GM18508 (cell line): ENCODE data around the gene TUBA3C.
"Not testable (repeated sequence)": the region's sequence is repeated elsewhere in the genome, so short reads cannot be mapped to it uniquely, and the experiment has no call there.

Experiments used
- ATAC-seq: cut with Tn5 transposase; IDR thresholded peaks from one replicate; pipeline ENCODE4 v1.9.1; 2021; ENCODE audit warnings: moderate number of reproducible peaks; ENCODE audit not compliant: insufficient read depth, unreplicated experiment

TUBA3C gene

DNA sequence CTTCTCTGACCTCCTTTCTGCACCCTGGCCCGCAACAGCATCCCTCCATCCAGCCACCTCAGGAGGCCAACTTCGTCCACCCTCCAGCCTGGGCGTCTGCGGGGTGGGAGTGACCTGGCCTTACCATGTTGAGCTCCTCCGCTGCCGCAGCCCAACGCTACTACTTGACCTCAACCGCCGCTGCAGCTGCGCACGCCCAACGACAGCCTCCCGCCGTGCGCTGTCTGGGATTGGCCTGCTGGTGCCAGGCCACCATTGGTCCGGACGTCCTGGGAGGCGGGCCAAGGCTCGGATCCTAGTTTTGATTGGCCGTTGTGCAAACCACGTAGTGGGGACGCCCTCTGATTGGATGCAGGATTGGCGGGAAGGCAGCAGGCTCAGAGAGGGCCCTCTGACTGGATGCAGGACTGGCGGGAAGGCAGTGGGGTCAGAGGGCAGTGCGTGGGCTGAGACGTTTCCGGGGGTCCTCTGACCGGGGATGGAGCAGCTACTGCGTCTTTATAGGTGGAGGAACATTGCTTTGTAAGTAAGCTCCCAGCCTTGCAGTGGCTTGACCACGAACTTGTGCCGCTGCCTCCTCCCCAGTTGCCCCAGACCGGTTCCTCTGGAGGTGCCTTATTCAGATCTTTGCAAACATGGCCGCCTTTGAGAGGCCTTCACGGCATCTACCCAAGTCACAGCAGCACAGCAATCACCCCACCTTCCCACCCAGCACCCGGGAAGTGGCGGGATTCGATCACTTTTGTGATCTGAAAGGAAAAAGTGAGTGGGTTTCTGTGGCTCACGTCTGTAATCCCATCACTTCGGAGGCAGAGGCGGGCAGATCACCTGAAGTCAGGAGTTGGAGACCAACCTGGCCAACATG is at the start of gene TUBA3C:
Gene TUBA3C, minus strand, starts transcription at position 204 of the 865 bp plus-strand sequence. Its CDS starts 77 bp downstream, at position 127.
- ATAC-seq = no peak

DNA sequence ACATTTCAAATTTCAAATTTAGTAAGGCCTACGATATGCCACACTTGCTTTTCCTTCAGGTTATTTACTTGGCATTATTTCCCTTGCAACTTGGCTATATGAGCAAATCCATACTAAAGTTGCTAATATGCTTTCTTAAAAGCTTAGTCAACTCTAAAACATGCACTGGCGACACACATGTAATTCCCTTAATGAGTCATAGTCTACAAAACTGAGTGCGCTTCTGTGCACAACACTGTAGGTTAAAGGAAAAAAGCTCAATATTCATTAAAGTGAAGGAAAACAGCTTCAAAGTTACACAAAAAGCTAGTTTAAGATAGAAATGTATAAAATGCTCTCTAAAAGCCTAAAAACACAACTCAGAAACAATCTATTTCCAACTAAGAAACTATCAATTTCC is 25.8 kb upstream of the TUBA3C start:
- ATAC-seq = not testable (repeated sequence)

DNA sequence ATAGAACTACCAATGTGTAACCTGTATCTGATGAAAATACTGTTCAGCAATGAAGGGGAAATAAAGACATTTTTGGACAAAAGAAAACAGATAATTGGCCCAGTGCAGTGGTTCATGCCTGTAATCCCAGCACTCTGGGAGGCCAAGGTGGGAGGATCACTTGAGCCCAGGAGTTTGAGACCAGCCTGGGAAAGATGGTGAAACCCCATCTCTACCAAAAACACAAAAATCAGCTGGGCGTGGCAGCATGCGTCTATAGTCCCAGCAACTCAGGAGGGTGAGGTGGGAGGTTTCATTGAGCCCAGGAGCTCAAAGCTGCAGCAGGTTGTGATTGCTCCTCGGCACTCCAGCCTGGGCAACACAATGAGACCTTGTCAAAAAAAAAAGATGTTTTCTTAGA is 11.0 kb upstream of the TUBA3C start:
- ATAC-seq = not testable (repeated sequence)

DNA sequence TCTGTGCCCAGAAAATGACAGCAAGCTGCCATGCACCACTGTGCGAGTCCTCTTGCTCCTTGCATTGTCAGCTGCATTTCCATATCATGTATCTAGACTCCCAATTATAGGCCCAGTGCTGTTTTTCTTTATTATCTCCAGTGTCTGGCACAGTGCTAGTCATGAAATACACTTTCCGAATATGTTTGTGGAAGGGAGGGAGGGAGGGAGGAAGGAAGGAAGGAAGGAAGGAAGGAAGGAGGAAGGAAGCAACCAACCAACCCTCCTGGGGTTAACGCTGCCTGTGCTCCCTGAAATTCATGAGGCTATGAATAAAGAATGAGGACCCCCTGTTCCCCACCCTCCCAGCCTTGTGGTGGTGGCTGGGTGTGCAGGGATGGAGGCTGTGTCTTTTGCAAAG is 8.3 kb upstream of the TUBA3C start:
- not testable (repeated sequence) for ATAC-seq

DNA sequence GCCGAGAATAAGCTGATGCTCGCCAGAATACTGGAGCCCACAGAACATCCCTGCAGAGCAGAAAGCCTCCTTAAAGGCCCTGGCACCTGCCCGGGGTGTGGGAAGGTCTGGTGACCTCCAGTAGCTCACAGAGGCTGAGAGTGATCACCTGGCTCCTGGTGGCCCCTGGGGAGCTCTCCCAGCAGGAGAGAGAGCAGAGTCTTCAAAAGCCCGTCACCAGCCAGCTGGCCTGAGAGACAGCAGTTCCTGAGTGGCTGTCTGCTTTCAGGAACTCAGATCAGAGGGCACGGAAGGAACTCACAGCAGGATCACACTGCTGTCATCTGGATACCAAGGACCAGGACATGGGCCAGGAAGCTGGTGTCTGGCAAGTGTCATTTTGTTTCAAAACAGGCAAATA is 7.7 kb upstream of the TUBA3C start:
- ATAC-seq = not testable (repeated sequence)

DNA sequence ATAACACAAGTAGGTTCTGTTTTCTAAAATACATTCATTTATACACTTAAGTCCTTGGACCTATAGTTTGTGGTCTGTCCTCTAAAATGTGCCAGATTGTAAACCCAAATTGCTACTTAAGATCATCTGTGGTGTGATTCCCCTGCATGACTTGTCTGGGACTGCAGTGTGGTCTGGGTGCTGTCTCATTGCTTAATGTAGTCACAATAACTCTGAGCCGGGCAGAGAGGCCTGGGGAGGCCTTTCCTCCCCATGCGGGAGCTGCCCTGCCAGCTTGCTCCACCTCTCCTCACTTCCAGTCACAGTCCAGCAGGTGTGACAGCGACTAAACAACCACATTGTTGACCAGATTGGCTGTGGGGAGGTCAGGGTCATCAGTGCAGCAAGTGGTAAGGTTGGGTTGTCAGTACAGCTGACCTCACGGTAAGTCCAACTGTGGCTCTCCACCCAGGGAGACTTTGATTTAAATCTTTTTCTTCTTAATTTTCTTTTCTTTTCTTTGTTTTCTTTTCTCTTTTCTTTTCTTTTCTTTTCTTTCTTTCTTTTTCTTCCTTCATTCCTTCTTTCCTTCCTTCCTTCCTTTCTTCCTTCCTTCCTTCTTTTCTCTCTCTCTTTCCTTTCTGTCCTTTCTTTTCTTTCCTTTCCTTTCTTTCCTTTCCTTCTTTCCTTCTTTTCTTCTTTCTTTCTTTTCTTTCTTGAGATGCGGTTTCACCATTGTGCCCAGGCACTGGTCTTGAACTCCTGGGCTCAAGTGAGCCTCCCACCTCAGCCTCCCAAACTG is 4.4 kb upstream of the TUBA3C start:
- ATAC-seq = no peak

DNA sequence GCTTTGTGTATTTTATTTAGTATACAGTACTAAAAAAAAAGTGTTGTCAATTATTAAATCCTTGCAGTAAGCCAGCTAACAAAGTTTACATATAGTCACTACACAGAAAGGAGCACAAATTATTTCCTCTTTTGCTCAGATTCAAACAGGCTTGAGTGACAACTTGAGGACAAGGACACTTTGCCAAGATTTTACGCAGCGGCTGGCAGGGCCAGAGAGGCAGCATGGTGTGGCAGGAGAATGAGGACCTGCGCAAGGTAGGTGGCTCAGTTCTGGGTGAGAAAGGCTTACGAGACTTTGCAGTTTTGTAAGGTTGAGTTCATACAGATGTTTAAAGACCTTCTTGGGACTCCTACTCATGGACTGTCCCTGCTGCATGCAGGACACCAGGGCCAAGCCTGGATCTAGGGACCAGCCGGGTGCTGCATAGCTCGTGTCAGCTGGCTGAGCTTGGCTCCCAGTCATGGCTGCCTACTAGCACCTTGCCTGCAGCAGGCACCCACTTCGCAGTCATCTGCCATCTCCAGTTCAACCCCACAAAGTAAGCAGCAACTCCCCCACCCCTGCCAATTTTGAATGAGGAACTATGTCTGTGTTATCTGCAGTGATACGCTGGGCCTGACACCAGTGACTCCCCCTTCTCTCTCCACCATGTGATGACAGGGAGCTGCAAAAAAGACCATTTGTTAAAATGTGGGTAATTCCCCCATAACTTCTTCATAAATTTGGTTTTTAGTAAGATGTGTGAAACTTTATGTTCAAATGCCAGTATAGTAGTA is 3.7 kb upstream of the TUBA3C start:
- ATAC-seq = no peak

DNA sequence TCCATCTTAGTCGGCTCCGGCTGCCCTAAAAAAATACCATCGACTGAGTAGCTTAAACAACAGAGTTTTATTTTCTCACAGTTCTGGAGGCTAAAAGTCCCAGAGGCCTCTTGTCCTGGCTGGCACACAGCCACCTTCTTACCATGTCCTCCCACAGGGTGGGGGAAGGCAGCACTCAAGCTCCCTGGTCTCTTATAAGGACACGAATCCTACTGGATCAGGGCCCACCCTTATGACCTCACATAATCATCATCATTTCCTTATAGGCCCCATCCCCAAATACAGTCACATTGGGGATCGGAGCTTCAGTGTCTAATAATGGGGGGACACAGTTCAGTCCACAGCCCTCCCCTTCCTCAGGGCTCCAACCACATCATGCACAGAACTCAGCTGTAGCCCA is 2.6 kb upstream of the TUBA3C start:
- ATAC-seq = no peak

DNA sequence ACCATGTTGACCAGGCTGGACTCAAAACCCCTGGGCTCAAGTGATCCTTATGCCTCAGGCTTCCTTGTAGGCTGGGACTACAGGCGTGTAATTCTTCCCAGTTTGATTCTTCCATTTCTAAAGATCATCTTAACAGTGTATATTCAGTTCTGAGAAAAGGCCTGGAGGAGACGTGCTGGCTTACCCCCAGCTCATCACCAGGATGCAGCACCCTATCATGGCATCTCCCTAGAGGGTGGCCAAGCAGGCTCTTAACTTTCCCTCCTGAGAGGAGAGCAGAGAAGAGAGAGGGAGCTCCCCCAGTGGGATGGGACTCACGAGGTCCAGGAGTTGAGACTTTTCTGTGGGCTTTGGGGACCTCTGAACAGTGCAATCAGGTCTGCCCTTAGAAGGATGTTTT is 2.1 kb upstream of the TUBA3C start:
- ATAC-seq = no peak

DNA sequence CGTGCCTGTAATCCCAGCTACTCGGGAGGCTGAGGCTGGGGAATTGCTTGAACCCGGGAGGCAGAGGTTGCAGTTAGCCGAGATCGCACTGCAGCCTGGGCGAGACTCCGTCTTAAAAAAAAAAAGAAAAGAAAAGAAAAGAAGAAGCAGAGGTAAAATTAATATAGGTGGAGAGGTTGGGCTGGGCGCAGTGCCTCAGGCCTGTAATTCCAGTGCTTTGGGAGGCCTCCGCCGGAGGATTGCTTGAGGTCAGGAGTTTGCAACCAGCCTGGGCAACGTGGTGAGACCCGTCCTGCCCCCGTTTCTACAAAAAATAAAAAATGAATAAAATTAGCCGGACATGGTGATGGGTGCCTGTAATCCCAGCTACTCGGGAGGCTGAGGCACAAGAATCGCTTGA is 912 bp upstream of the TUBA3C start:
- no peak for ATAC-seq

DNA sequence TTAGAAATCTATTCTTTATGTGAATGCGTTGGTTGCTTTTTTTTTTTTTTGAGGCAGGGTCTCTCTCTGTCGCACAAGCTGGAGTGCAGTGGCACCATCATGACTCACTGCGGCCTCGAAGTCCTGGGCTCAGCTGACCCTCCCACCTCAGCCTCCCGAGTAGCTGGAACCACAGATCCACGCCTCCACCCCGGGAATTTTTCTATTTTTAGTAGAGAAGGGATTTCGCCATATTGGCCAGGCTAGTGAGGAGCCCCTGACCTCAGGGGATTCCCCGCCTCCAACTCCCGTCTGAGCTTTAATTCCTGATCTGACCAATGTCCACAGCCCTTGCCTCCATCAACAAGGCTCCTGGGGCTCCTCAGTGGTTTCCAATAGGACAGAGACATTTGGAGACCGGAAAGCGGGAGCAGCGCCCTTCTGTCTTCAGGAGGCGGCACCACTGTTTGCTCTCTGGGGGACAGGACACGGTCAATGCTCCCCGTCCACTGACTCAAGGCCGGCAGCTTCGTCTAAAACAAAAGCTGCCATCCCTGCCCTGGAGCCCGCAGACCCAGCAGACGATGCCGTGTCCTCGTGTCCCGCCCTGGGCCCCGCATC is 503 bp downstream of the TUBA3C start:
- no peak for ATAC-seq

DNA sequence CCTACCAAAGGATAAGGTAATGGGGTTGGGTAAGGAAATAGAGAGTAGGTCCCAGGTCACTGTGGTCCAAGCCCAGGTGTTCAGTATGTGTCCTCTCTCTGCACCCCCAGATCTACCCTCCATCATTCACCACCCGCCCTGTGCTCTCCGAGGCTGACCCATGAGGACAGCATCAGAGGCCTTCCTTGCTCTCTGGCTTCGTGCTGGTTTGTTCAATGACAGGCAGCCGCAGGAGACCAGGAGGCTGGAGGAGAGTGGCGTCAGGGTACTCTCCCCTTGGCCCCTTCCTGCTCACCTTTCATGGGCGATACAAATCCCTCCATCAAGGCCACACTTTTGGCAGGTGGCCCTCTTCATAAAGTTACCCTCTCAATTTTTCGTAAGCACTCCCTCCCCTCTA is 1.7 kb downstream of the TUBA3C start:
- ATAC-seq = no peak

DNA sequence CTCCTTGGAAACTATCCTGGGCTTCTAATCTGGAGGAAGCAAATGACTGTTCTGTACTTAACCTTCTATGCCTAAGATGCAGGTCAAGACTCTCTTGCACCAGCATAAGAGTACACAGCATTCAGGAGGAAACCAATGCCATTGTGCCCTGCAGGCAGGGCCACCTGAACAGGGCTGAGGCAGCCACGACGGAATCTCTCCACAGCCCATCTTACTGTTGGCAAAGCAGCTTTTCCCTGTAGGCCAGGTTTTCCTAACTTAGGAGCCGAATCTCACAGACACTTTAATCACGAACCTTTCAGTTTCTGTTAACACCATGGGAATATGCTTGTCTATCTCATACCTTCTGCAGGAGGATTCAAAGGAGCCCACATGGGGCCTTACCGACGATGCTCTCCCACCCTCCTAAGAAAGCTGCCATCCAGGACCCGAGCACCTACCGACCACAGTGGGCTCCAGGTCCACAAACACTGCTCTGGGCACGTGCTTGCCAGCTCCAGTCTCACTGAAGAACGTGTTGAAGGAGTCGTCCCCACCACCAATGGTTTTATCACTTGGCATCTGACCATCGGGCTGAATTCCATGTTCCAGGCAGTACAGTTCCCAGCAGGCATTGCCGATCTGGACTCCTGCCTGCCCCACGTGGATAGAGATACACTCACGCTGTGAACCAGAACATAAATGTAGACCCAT is 2.6 kb downstream of the TUBA3C start:
- ATAC-seq = no peak

DNA sequence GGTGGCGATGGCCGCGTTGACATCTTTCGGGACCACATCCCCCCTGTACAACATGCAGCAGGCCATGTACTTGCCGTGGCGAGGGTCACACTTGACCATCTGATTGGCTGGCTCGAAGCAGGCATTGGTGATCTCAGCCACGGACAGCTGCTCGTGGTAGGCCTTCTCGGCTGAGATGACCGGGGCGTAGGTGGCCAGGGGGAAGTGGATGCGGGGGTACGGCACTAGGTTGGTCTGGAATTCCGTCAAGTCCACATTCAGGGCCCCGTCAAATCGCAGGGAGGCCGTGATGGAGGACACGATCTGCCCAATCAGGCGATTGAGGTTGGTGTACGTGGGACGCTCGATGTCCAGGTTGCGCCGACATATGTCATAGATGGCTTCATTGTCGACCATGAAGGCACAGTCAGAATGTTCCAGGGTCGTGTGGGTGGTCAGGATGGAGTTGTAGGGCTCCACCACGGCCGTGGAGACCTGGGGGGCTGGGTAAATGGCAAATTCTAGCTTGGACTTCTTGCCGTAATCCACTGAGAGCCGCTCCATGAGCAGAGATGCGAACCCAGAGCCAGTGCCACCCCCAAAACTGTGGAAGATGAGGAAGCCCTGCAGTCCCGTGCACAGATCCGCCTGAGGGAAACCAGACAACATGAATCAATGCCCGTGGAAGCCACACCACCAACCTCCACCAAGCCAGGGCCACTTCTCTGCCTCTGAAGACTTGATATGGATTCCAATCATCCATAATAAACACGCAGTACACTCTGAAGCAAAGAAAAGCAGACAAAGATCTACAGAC is 4.4 kb downstream of the TUBA3C start:
- ATAC-seq = not testable (repeated sequence)

DNA sequence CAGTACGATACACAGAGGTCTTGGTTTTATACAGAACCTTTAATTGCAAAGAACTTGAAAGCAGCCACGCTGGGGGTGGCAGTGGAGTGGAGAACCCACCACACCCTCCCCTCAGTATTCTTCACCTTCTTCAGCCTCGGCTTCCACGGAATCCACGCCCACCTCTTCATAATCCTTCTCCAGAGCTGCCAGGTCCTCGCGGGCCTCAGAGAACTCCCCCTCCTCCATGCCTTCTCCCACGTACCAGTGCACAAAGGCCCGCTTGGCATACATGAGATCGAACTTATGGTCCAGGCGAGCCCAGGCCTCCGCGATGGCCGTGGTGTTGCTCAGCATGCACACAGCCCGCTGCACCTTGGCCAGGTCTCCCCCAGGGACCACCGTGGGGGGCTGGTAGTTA is 7.9 kb downstream of the TUBA3C start:
- ATAC-seq = no peak

DNA sequence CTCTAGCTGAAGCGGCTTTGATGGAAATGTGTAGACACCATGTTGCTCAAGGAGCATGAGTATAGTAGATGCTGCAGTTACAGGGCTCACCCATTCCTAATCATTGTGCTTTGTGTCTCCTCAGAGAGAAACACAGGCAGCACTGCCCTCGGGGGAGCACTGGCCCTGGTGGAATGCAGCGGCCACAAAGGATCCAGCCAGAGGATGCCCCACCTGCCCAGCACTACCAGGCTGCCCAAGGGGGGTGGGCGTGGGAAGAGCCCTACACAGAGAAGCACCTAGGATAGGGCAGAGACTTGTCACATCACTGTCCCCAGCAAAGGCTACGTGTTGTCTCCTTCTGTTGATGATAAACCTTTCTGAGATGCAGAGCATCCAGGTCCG is 9.0 kb downstream of the TUBA3C start:
- ATAC-seq = no peak

DNA sequence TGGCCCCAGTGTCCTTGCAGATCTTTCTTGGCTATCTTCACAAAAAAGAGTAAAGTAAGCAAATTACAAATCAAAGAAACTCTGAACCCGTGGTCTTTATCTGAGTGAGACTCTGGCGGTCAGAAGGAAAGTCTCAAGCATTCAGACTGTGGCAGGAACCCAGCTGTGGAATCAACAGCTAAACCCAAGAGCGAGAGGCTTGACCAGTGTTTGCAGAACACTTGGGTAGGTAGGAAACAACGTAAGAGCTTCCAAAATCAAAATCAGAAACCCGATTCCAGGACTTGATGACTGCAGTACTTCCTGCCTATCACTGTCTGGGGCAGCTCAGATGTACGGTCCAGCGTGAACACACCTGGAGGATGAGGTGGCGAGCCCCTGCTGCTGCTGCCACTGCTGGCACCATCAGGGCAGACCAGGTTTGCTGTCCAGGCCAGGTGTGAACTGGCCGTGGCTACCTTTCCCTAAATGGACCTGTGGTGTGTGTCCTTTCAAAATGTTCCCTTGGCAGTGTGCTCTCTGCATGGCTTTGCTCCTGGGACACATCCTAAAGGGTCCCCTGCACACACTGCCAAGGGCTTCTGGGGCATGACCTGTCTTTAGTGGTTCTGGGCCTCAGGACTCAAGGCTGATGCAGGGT is 9.5 kb downstream of the TUBA3C start:
- ATAC-seq = no peak

DNA sequence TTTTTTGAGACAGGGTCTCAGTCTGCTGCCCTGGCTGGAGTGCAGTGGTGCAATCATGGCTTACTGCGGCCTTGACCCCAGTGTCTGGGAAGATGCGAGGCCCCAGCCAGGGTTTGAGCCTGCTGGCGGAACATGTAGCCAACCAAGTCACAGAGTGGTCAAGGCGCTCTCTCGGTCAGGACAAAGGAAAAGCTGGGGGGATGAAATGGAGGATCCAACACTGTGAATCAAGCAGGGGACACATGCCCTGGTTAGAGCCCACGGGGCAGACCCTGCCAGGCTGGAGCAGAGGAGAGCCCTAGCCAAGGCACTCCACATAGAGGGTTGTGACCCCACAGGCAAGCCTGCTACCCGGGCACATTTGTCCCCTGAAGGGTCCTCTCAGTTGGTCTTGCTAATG is 10.1 kb downstream of the TUBA3C start:
- no peak for ATAC-seq

DNA sequence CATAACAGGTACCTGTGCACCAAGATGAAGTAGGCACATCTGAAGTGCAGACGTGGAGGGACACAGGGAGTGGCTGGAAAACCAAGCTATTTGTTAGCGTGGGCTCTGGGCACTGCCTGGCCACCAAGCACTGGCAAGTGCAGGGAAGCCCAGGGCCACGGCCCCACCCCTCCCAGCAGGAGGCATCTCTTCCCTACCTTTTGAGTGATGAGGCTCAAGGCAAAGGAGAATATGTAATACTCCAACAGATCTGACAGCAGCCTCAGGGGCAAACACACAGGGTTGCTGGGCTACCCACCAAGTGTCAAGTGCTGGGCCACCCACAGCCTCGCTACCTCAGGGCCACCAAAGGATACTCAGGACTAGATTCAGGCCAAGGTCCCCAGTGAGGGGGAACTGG is 11.6 kb downstream of the TUBA3C start:
- no peak for ATAC-seq
